Esophagus muscularis mucosa (tissue), 4 donors: ENCODE results near the gene MCTP2. TPM values are rescaled to one million over a fixed set of nuclear protein-coding genes. Genes with fewer than 3 reads are reported as not detected.

Experiments
- DNase-seq: peaks from one replicate; pipeline ENCODE4 v3.0.0-alpha.2; 2017; ENCODE audit errors: extremely low spot score
- H3K27ac ChIP-seq, 4 donors: fragments of 200-600 bp; sonication (generic); replicated peaks in 1 of 4; 1 replicate in 3 of 4; 2 replicates in 1 of 4; pipeline ENCODE4 v1.5.1; 2016 to 2019; ENCODE audit warnings: mild to moderate bottlenecking in 1 of 4
- H3K27me3 ChIP-seq, 4 donors: fragments of 200-600 bp; sonication (generic); one replicate each; pipeline versions ENCODE4 v1.5.1 to v1.6.0; 2016 to 2019
- H3K36me3 ChIP-seq, 4 donors: fragments of 200-600 bp; sonication (generic); one replicate each; pipeline ENCODE4 v1.5.1; 2016 to 2019
- H3K4me1 ChIP-seq, 4 donors: fragments of 200-600 bp; sonication (generic); one replicate each; pipeline ENCODE4 v1.5.1; 2016 to 2019
- H3K4me3 ChIP-seq, 4 donors: fragments of 200-600 bp; sonication (generic); 1 replicate in 2 of 4; 2 replicates in 2 of 4; pipeline ENCODE4 v1.5.1; 2016 to 2019; ENCODE audit warnings: mild to moderate bottlenecking in 4 of 4, moderate library complexity in 1 of 4
- H3K9me3 ChIP-seq, 4 donors: fragments of 200-600 bp; sonication (generic); 1 replicate in 3 of 4; 2 replicates in 1 of 4; pipeline ENCODE4 v1.5.1; 2016 to 2019
- EP300 ChIP-seq: sonication (generic); formaldehyde crosslinking; IDR thresholded peaks from one replicate; pipeline ENCODE4 v1.6.1; 2017; ENCODE audit warnings: antibody characterized with exemption
- POLR2A ChIP-seq: fragments of 450-650 bp; IDR thresholded peaks from one replicate; pipeline ENCODE4 v1.6.1; 2017; ENCODE audit warnings: antibody characterized with exemption, moderate library complexity, mild to moderate bottlenecking, low read depth
- POLR2AphosphoS5 ChIP-seq, 2 donors: sonication (generic); formaldehyde crosslinking; IDR thresholded peaks; one replicate each; pipeline ENCODE4 v1.6.1; 2017; ENCODE audit warnings: antibody characterized with exemption in 2 of 2
- WGBS: methylation state at CpG from one replicate; pipeline ENCODE4 v1.1.5; 2018; 5-methylcytosine and 5-hydroxymethylcytosine counted together
- intact Hi-C: fragments of 100-400 bp; cut with DNase I; formaldehyde crosslinking; loops from one replicate; pipeline ENCODE4 v1.15.1; 2023
- total RNA-seq, 4 donors: library from RNA; depleted of rRNA; stranded (reverse); fragments of >200 nt; gene quantifications; one replicate each; pipeline versions ENCODE4 v1.1.0 to v1.2.1, GENCODE V29; 2016
- TF ChIP-seq, protein P1 (sequence below), 3 experiments: fragments of 200-600 bp in 2 of 3; fragments of 450-650 bp in 1 of 3; sonication (generic) in 2 of 3; IDR thresholded peaks; one replicate each; pipeline ENCODE4 v1.5.1; 2017 to 2019; ENCODE audit warnings: antibody characterized with exemption in 3 of 3, mild to moderate bottlenecking in 2 of 3, moderate library complexity in 1 of 3

MCTP2 gene
- total RNA-seq, 4 donors from 2014 or later = 2.4 to 14.6 (median 4.4) TPM

DNA sequence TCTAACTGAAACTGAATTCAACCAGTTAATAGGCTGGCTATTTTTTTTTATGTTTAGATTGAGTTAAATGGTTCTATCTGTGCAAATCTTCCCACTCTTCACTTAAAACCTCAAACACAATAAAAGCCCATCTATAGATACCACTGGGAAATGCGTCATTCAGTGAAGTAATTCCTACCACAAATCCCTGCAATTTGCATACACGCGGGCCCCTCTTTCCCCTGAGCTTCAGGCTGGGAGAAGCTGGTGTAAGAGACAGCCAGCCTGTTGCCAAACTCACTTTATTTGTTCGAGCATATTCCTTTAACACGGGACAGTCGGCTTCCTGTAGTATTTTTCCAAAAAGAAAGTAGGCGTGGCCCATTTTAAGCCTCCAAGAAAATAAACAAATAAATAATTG, 26.0 kb upstream of the MCTP2 start:
- TF ChIP-seq POLR2AphosphoS5 (IDR thresholded peaks at IDR 0.05) (no peak), EP300 (no peak), POLR2A (no peak)
- TF ChIP-seq, protein P1, sequence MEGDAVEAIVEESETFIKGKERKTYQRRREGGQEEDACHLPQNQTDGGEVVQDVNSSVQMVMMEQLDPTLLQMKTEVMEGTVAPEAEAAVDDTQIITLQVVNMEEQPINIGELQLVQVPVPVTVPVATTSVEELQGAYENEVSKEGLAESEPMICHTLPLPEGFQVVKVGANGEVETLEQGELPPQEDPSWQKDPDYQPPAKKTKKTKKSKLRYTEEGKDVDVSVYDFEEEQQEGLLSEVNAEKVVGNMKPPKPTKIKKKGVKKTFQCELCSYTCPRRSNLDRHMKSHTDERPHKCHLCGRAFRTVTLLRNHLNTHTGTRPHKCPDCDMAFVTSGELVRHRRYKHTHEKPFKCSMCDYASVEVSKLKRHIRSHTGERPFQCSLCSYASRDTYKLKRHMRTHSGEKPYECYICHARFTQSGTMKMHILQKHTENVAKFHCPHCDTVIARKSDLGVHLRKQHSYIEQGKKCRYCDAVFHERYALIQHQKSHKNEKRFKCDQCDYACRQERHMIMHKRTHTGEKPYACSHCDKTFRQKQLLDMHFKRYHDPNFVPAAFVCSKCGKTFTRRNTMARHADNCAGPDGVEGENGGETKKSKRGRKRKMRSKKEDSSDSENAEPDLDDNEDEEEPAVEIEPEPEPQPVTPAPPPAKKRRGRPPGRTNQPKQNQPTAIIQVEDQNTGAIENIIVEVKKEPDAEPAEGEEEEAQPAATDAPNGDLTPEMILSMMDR (IDR thresholded peaks at IDR 0.05) = no peak
- H3K4me3 ChIP-seq = no peak overlapping the region
- no peaks in the 10 kb centered on the region for H3K9me3 ChIP-seq
- H3K27me3 ChIP-seq = no peaks in the 10 kb centered on the region
- DNase-seq = no peak
- intact Hi-C loops = no loop called here
- no peaks in the 10 kb centered on the region for H3K4me1 ChIP-seq
- 74% methylated on average over 7 of the region's 7 CpGs for WGBS
- H3K36me3 ChIP-seq = no peaks in the 10 kb centered on the region
- no peak overlapping the region for H3K27ac ChIP-seq

DNA sequence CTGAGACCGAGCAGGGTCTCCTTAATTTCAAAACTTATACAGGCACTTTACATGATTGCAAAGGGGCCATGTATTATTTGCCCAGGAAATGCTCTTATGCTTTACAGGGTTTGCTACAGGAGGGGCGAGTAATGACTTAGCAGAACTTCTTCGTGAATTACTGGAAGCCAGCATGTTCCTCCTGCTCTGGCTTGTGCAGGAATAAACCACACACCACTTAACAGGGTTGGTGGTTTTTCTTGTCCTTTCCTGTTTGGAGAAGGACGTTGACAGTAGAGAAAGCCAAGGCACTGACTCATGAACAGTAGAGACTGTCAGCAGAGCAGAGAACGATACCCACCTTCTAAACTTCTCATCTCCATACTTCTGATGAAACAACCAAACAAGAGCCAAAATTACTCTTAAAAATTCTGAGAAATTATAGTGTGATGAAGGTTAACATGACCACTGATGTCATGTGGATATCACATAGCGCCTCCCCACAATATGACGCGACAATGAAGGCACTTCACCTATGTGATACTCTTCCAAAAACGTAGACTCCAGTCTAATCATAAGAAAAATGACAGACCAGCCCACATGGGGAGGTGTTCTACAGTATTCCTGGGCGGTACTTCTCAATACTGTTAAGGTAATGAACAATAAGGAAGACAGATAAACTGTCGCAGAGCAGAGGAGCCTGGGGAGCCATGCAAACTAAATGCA, 24.7 kb upstream of the MCTP2 start:
- Histone ChIP-seq H3K4me1 (no peaks in the 10 kb centered on the region), H3K27me3 (no peaks in the 10 kb centered on the region), H3K9me3 (no peaks in the 10 kb centered on the region), H3K4me3 (no peak overlapping the region), H3K36me3 (no peaks in the 10 kb centered on the region), H3K27ac (no peak overlapping the region)
- intact Hi-C loops = no loop called here
- WGBS = 81% methylated on average over 11 of the region's 11 CpGs
- TF ChIP-seq, protein P1 (IDR thresholded peaks at IDR 0.05) = no peak
- TF ChIP-seq EP300 (no peak), POLR2AphosphoS5 (IDR thresholded peaks at IDR 0.05) (no peak), POLR2A (no peak)
- DNase-seq = no peak

DNA sequence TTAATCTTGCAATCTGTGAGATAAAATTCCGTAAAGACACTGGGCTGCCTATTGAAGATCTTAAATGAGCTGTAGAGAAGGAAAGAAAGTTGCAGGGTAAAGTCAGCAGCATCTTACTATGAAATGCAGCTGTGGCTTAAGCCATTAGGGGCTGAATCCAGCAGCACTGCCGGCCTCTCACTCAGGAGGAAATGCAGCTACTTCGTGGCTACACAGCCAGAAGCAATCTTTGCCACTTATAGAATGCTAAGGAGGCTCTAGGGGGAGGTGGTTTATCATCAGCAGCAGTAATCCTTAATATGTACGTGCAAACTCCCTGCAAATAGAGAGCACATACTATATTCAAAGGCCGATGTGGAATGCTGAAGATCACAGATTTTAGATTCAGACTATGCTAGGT, 19.1 kb upstream of the MCTP2 start:
- no peaks in the 10 kb centered on the region for H3K9me3 ChIP-seq
- no peaks in the 10 kb centered on the region for H3K36me3 ChIP-seq
- TF ChIP-seq POLR2A = no peak
- TF ChIP-seq POLR2AphosphoS5 (IDR thresholded peaks at IDR 0.05) = no peak
- TF ChIP-seq, protein P1 (IDR thresholded peaks at IDR 0.05) = no peak
- TF ChIP-seq EP300 = no peak
- no peak for DNase-seq
- WGBS = 77% methylated on average over 5 of the region's 5 CpGs
- H3K4me3 ChIP-seq = no peak overlapping the region
- H3K4me1 ChIP-seq = no peaks in the 10 kb centered on the region
- H3K27ac ChIP-seq = no peak overlapping the region
- intact Hi-C loops = no loop called here
- peaks cover 0 to 4% (median 0%) of the 10 kb centered on the region in 4 donors for H3K27me3 ChIP-seq

DNA sequence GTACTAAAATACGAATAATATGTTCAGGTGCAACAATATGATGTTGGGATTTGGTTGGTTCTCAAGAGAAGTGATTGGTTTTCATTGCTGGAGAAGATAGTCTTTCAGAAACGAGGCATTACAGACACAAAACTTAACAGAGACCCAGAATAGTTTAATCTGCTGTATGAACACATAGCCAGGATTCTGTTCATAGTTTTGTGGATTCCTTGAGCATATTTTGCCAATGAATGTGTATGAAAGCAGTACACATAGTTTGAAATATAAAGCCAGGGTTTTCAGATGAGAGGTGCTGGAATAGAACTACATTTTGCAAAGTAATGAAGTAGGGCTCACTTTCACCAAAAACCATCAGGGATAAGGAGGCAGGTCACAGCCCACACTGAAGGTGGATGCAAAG, 5.7 kb upstream of the MCTP2 start:
- DNase-seq = no peak
- H3K27ac ChIP-seq = no peak overlapping the region
- H3K27me3 ChIP-seq = peaks cover 0 to 8% (median 2%) of the 10 kb centered on the region in 4 donors
- H3K4me3 ChIP-seq = no peak overlapping the region
- TF ChIP-seq, protein P1 (IDR thresholded peaks at IDR 0.05) = no peak
- no peak for TF ChIP-seq EP300
- TF ChIP-seq POLR2A = no peak
- TF ChIP-seq POLR2AphosphoS5 (IDR thresholded peaks at IDR 0.05) = no peak
- H3K9me3 ChIP-seq = no peaks in the 10 kb centered on the region
- WGBS = 41% methylated on average over 2 of the region's 2 CpGs
- intact Hi-C loops = no loop called here
- H3K36me3 ChIP-seq = no peaks in the 10 kb centered on the region
- peaks cover under 1 to 6% (median 2%) of the 10 kb centered on the region in 4 donors for H3K4me1 ChIP-seq

DNA sequence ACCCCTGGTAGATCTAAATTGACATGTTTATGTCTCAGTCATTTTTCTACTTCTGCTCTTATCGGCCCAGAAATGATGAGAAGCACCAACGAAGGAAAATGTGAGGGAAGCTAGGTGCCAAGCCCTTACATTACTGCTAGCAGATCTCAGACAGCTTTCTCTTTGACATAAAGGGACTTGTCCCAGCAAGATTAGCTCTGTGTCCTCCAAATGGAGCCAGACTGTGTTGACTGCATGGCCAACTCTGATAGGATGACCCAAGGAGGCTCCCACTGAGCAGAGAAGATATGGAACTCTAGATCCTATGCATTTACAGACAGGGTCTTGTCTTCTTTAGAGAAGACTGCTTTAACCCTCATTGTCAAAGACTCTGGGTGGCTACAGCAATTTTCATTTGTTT, 2.8 kb upstream of the MCTP2 start:
- Histone ChIP-seq H3K9me3 (no peaks in the 10 kb centered on the region), H3K27me3 (peaks cover 0 to 23% (median 2%) of the 10 kb centered on the region in 4 donors), H3K27ac (no peak overlapping the region), H3K36me3 (no peaks in the 10 kb centered on the region), H3K4me1 (peaks cover 12 to 19% (median 15%) of the 10 kb centered on the region in 4 donors), H3K4me3 (no peak overlapping the region)
- 64% methylated on average over 2 of the region's 2 CpGs for WGBS
- TF ChIP-seq POLR2A = no peak
- no peak for TF ChIP-seq EP300
- intact Hi-C loops = no loop called here
- no peak for DNase-seq
